BJ (cell line): Measurements from ENCODE around the gene CFAP58. TPM values are rescaled to one million over a fixed set of nuclear protein-coding genes. Genes with fewer than 3 reads are reported as not detected.

Experiments used
- CTCF ChIA-PET: fragments of 350-600 bp; formaldehyde crosslinking; extraction: SDS; loops from one replicate; lab custom pipeline; 2021; ENCODE audit warnings: antibody characterized with exemption, inconsistent platforms; lab: Yijun Ruan, JAX
- POLR2A ChIA-PET: fragments of 300-600 bp; sonication (Branson Sonifier 250); formaldehyde crosslinking; extraction: SDS; loops from one replicate; lab custom pipeline; 2021; ENCODE audit warnings: antibody characterized with exemption; lab: Charles Lee
- DNase-seq: peaks from one replicate; pipeline ENCODE4 v3.0.0-alpha.2; 2011; ENCODE audit warnings: low read depth
- H3K27me3 ChIP-seq: 2 replicates; pipeline ENCODE4 v1.6.0; 2011; ENCODE audit warnings: low read length; ENCODE audit not compliant: control insufficient read depth, insufficient read depth
- H3K36me3 ChIP-seq: 2 replicates; pipeline ENCODE4 v1.5.1; 2011; ENCODE audit warnings: low read length; ENCODE audit not compliant: control insufficient read depth, insufficient read depth
- H3K4me3 ChIP-seq: 2 replicates; pipeline ENCODE4 v1.5.1; 2011; ENCODE audit warnings: low read depth, mild to moderate bottlenecking, control low read depth, low read length
- CTCF ChIP-seq: IDR thresholded peaks from 2 replicates; pipeline ENCODE4 v1.5.1; 2011; ENCODE audit warnings: low read depth, mild to moderate bottlenecking, control low read depth, inconsistent platforms, low read length, moderate library complexity; ENCODE audit not compliant: insufficient read depth
- polyA plus RNA-seq: library from polyadenylated mRNA; depleted of rRNA; stranded (reverse); fragments of >200 nt; gene quantifications from 2 replicates; pipeline ENCODE4 v1.2.3, GENCODE V29; 2011

Gene CFAP58
- polyA plus RNA-seq, 1 experiment = 0.23 TPM

DNA sequence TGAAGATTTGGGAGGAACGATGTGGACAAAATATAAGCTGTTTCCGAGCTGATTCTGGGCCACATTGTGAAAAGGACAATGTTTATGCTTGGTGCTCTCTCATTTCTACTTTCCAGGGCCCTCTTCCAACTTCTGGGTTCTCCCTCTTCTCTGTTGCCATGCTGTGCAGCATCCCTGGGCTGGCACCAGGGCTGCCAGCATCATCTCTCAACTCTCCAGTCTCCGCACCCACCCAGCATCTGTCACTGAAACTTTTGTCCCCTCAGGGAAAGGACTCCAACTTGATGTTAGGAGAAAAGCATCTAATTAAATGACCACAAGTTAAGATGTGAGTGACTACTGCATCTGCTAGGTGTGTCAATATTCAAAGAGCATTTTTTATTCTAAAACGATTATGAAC lies 26.7 kb downstream of the CFAP58 start:
- TF ChIP-seq CTCF = no peak
- no peak overlapping the region for H3K4me3 ChIP-seq
- H3K36me3 ChIP-seq = no peaks in the 10 kb centered on the region
- POLR2A ChIA-PET = no interaction called here
- no peaks in the 10 kb centered on the region; the same call in 1 of the 2 replicates for H3K27me3 ChIP-seq
- no peak for DNase-seq
- CTCF ChIA-PET = no interaction called here

GRCh38 chr10:104387130-104387888 lies 33.7 kb downstream of the CFAP58 start:
- ChIA-PET CTCF (interaction anchor here (0.6 kb wide), 1 partner anchor 1556 kb away, joined by 3 read pairs; no protein-coding TSS in a partner anchor), POLR2A (no interaction called here)
- no peak for TF ChIP-seq CTCF
- Histone ChIP-seq H3K36me3 (no peaks in the 10 kb centered on the region), H3K27me3 (peaks cover 2% of the 10 kb centered on the region; the same call in 1 of the 2 replicates), H3K4me3 (no peak overlapping the region)
- no peak for DNase-seq

- POLR2A ChIA-PET = no interaction called here
- H3K27me3 ChIP-seq = peaks cover 2% of the 10 kb centered on the region; the same call in 1 of the 2 replicates
- TF ChIP-seq CTCF = no peak
- no peaks in the 10 kb centered on the region for H3K36me3 ChIP-seq
- CTCF ChIA-PET = no interaction called here
- DNase-seq = no peak
- no peak overlapping the region for H3K4me3 ChIP-seq
Measured at GRCh38 chr10:104388830-104389229, 35.2 kb downstream of the CFAP58 start.

GRCh38 chr10:104391150-104391968 lies 37.7 kb downstream of the CFAP58 start:
- H3K4me3 ChIP-seq = no peak overlapping the region
- DNase-seq = no peak
- ChIA-PET POLR2A (no interaction called here), CTCF (interaction anchor here (1.0 kb wide), 1 partner anchor 15 kb away, joined by 3 read pairs; no protein-coding TSS in a partner anchor)
- H3K36me3 ChIP-seq = no peaks in the 10 kb centered on the region
- TF ChIP-seq CTCF = no peak
- H3K27me3 ChIP-seq = peaks cover 2% of the 10 kb centered on the region; the same call in 1 of the 2 replicates

DNA sequence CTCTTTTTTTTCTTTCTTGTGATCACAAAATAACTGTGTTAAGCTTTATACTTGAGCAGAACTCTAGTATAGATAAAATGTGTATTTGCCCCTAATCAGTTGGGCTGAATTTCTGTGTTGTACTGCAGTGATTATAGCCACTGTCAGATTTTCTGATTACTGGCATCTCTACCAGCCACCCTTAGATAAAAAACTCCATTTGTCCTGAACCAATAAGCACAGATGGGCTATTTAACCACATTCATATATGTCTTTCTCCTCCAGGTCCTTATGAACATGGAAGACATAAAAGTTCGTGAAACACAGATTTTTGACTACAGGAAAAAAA lies 38.3 kb downstream of the CFAP58 start:
- Histone ChIP-seq H3K27me3 (peaks cover 2% of the 10 kb centered on the region; the same call in 1 of the 2 replicates), H3K4me3 (no peak overlapping the region), H3K36me3 (no peaks in the 10 kb centered on the region)
- POLR2A ChIA-PET = no interaction called here
- TF ChIP-seq CTCF = no peak
- CTCF ChIA-PET = no interaction called here
- no peak for DNase-seq
